Caco-2 (cell line): ENCODE data around the gene BRINP1. TPM values are rescaled to one million over a fixed set of nuclear protein-coding genes. Genes with fewer than 3 reads are reported as not detected.

ENCODE experiments used
- BruUV-seq: library from RNA; stranded (reverse); fragments of 400-500 nt; replicated peaks from 2 replicates; lab custom pipeline; 2021; lab: Mats Ljungman, UMichigan
- CTCF ChIA-PET: fragments of 300-600 bp; sonication (Branson Sonifier 250); formaldehyde crosslinking; loops from one replicate; lab custom pipeline; 2022; ENCODE audit warnings: antibody characterized with exemption; lab: Charles Lee
- POLR2A ChIA-PET: fragments of 300-600 bp; sonication (Branson Sonifier 250); formaldehyde crosslinking; loops from one replicate; lab custom pipeline; 2022; ENCODE audit warnings: antibody characterized with exemption; lab: Charles Lee
- DNase-seq, 2 experiments: peaks; one replicate each; pipeline versions ENCODE4 v3.0.0 to v3.0.0-alpha.2; 2020 to 2022
- H3K27me3 ChIP-seq: replicated peaks from 2 replicates; pipeline ENCODE4 v1.6.0; 2011; ENCODE audit warnings: low read length; ENCODE audit not compliant: control insufficient read depth, insufficient read depth
- H3K36me3 ChIP-seq: 2 replicates; pipeline ENCODE4 v1.5.1; 2011; ENCODE audit warnings: low read length; ENCODE audit not compliant: control insufficient read depth, insufficient read depth
- H3K4me1 ChIP-seq: fragments of 250-450 bp; sonication (Bioruptor Pico); 2 replicates; pipeline ENCODE4 v1.5.1; 2020; ENCODE audit warnings: mild to moderate bottlenecking
- H3K4me3 ChIP-seq: 2 replicates; pipeline ENCODE4 v1.5.1; 2011; ENCODE audit warnings: low read depth, mild to moderate bottlenecking, control low read depth, low read length
- H3K9me3 ChIP-seq: fragments of 250-450 bp; sonication (Bioruptor Pico); 2 replicates; pipeline ENCODE4 v1.5.1; 2020; ENCODE audit warnings: mild to moderate bottlenecking, moderate library complexity
- H3K27ac Mint-ChIP-seq: one replicate; pipeline ENCODE4 v1.8.0; 2022; ENCODE audit warnings: mixed read lengths; ENCODE audit not compliant: unreplicated experiment
- H3K27me3 Mint-ChIP-seq: one replicate; pipeline ENCODE4 v1.8.0; 2022; ENCODE audit warnings: mixed read lengths; ENCODE audit not compliant: insufficient read depth, unreplicated experiment
- H3K36me3 Mint-ChIP-seq: one replicate; pipeline ENCODE4 v1.8.0; 2022; ENCODE audit warnings: mild to moderate bottlenecking, mixed read lengths; ENCODE audit not compliant: insufficient read depth, unreplicated experiment
- H3K4me1 Mint-ChIP-seq: one replicate; pipeline ENCODE4 v1.8.0; 2022; ENCODE audit warnings: low read depth, mixed read lengths; ENCODE audit not compliant: unreplicated experiment
- H3K4me3 Mint-ChIP-seq: one replicate; pipeline ENCODE4 v1.8.0; 2022; ENCODE audit warnings: mild to moderate bottlenecking, moderate library complexity, mixed read lengths; ENCODE audit not compliant: unreplicated experiment
- H3K9me3 Mint-ChIP-seq: one replicate; pipeline ENCODE4 v1.8.0; 2022; ENCODE audit warnings: mixed read lengths; ENCODE audit not compliant: unreplicated experiment
- CTCF ChIP-seq, 2 experiments: fragments of 200-600 bp in 1 of 2; IDR thresholded peaks; 1 replicate in 1 of 2; 2 replicates in 1 of 2; pipeline versions ENCODE4 v1.5.1 to v1.8.0; 2011 to 2022; ENCODE audit warnings: antibody characterized with exemption in 1 of 2, control low read depth in 1 of 2, inconsistent platforms in 1 of 2, low read depth in 1 of 2, low read length in 1 of 2, mild to moderate bottlenecking in 1 of 2, moderate library complexity in 1 of 2; ENCODE audit not compliant: insufficient read depth in 1 of 2, severe bottlenecking in 1 of 2, unreplicated experiment in 1 of 2
- intact Hi-C: fragments of 100-400 bp; cut with micrococcal nuclease; formaldehyde crosslinking; loops from one replicate; pipeline ENCODE4 v1.10.0; 2022; ENCODE audit not compliant: unreplicated experiment
- total RNA-seq: library from RNA; stranded (reverse); gene quantifications from 2 replicates; pipeline ENCODE4 v1.2.3, GENCODE V29; 2022

The BRINP1 gene
- total RNA-seq, 1 experiment from 2014 or later, result not detected

DNA sequence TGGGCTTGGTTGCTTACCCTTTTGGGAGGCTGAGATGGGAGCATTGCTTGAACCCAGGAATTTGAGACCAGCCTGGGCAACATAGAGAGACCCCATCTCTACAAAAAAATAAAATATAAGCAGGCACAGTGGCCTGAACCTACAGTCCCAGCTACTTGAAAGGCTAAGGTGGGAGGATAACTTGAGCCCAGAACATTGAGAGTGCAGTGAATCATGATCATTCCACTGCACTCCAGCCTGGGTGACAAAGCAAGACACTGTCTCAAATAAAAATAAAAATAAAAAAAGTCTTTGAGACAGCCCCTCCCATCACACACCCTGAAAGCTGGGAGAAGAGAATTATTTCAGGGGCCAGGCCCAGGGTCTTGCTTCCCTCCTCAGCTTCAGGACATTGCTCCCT lies 251.8 kb downstream of the BRINP1 start:
- Mint-ChIP-seq H3K4me3 (no peak overlapping the region), H3K36me3 (no peaks in the 10 kb centered on the region), H3K27me3 (peaks cover 15% of the 10 kb centered on the region), H3K27ac (no peak overlapping the region), H3K9me3 (no peaks in the 10 kb centered on the region), H3K4me1 (no peaks in the 10 kb centered on the region)
- Histone ChIP-seq H3K36me3 (no peaks in the 10 kb centered on the region), H3K4me3 (no peak overlapping the region), H3K27me3 (no peaks in the 10 kb centered on the region), H3K9me3 (no peaks in the 10 kb centered on the region), H3K4me1 (no peaks in the 10 kb centered on the region)
- POLR2A ChIA-PET, result no interaction called here
- no peak for TF ChIP-seq CTCF (IDR thresholded peaks at IDR 0.05; ENCODE audit: insufficient read depth in 1 of 2, low read depth in 1 of 2, low read length in 1 of 2, severe bottlenecking in 1 of 2, unreplicated experiment in 1 of 2)
- no peak for DNase-seq
- intact Hi-C loops, result no loop called here
- CTCF ChIA-PET, result no interaction called here
- BruUV-seq, result no TSS peak
